OCI-LY3 (cell line): ENCODE data around the gene RORC.
"Not testable (repeated sequence)": the region's sequence is repeated elsewhere in the genome, so short reads cannot be mapped to it uniquely, and the experiment has no call there.

Source experiments
- H2AFZ ChIP-seq: fragments of 200-600, 300-600 bp; shearing (Covaris generic); 2 replicates; pipeline ENCODE4 v1.6.0; 2014; ENCODE audit warnings: antibody characterized with exemption, low read depth, low read length
- H3K27ac ChIP-seq: fragments of 200-600, 300-600 bp; sonication (generic); 2 replicates; pipeline ENCODE4 v1.5.1; 2014; ENCODE audit warnings: mild to moderate bottlenecking, low read length, moderate library complexity, mixed read lengths
- H3K27me3 ChIP-seq: fragments of 200-600, 300-600 bp; sonication (generic); 2 replicates; pipeline ENCODE4 v1.6.1; 2014; ENCODE audit warnings: low read depth, low read length, mixed read lengths
- H3K36me3 ChIP-seq: fragments of 200-600, 300-600 bp; sonication (generic); replicated peaks from 2 replicates; pipeline ENCODE3; 2014; ENCODE audit warnings: low read depth, low read length, mixed read lengths
- H3K4me1 ChIP-seq: fragments of 300-600, 200-600 bp; sonication (generic); 2 replicates; pipeline ENCODE4 v1.6.1; 2014; ENCODE audit warnings: low read length, mixed read lengths
- H3K4me2 ChIP-seq: fragments of 200-600, 300-600 bp; sonication (generic); 2 replicates; pipeline ENCODE4 v1.6.1; 2014; ENCODE audit warnings: low read length, mixed read lengths
- H3K4me3 ChIP-seq: fragments of 300-600, 200-600 bp; sonication (generic); 2 replicates; pipeline ENCODE4 v1.5.1; 2014; ENCODE audit warnings: antibody characterized with exemption, mild to moderate bottlenecking, low read length, moderate library complexity
- H3K79me2 ChIP-seq: fragments of 300-600, 200-600 bp; shearing (Covaris generic); 2 replicates; pipeline ENCODE4 v1.6.1; 2014; ENCODE audit warnings: mild to moderate bottlenecking, low read length, mixed read lengths
- H3K9ac ChIP-seq: fragments of 300-600, 200-600 bp; shearing (Covaris generic); 2 replicates; pipeline ENCODE4 v1.6.0; 2014; ENCODE audit warnings: mild to moderate bottlenecking, low read length, moderate library complexity
- H3K9me3 ChIP-seq: fragments of 200-600, 300-600 bp; shearing (Covaris generic); 2 replicates; pipeline ENCODE4 v1.6.1; 2014; ENCODE audit warnings: low read length, mixed read lengths; ENCODE audit not compliant: insufficient read depth
- H4K20me1 ChIP-seq: fragments of 200-600, 300-600 bp; sonication (generic); 2 replicates; pipeline ENCODE4 v1.6.1; 2016; ENCODE audit warnings: low read length, mixed read lengths; ENCODE audit not compliant: insufficient read depth
- CTCF ChIP-seq: fragments of 200-600, 300-600 bp; sonication (generic); IDR thresholded peaks from 2 replicates; pipeline ENCODE4 v1.5.1; 2014; ENCODE audit warnings: antibody characterized with exemption, low read length, low read depth
- EZH2phosphoT487 ChIP-seq: fragments of 200-600 bp; shearing (Covaris generic); IDR thresholded peaks from 2 replicates; pipeline ENCODE4 v1.6.1; 2018; ENCODE audit warnings: antibody characterized with exemption, mixed run types, low read depth

RORC gene

GRCh38 chr1:151774256-151774922 lies 57.2 kb downstream of the RORC start:
- Histone ChIP-seq H3K36me3 (peaks cover 11% of the 10 kb centered on the region), H3K79me2 (no peaks in the 10 kb centered on the region), H3K4me3 (no peak overlapping the region), H3K27me3 (no peaks in the 10 kb centered on the region), H3K9me3 (no peaks in the 10 kb centered on the region), H3K4me1 (no peaks in the 10 kb centered on the region), H3K27ac (no peak overlapping the region), H4K20me1 (no peaks in the 10 kb centered on the region), H3K4me2 (no peak overlapping the region), H2AFZ (no peak overlapping the region), H3K9ac (no peak overlapping the region)
- TF ChIP-seq CTCF = no peak
- no peak for TF ChIP-seq EZH2phosphoT487

GRCh38 chr1:151773702-151774101 lies 57.9 kb downstream of the RORC start:
- H3K27ac ChIP-seq = no peak overlapping the region
- no peak overlapping the region for H3K4me3 ChIP-seq
- H3K4me1 ChIP-seq = no peaks in the 10 kb centered on the region
- H2AFZ ChIP-seq = no peak overlapping the region
- H3K36me3 ChIP-seq = peaks cover 11% of the 10 kb centered on the region
- TF ChIP-seq CTCF = no peak
- TF ChIP-seq EZH2phosphoT487 = no peak
- no peaks in the 10 kb centered on the region for H3K79me2 ChIP-seq
- no peaks in the 10 kb centered on the region for H4K20me1 ChIP-seq
- no peaks in the 10 kb centered on the region for H3K9me3 ChIP-seq
- H3K27me3 ChIP-seq = no peaks in the 10 kb centered on the region
- no peak overlapping the region for H3K4me2 ChIP-seq
- H3K9ac ChIP-seq = no peak overlapping the region

GRCh38 chr1:151769270-151769669 lies 62.3 kb downstream of the RORC start:
- H3K79me2 ChIP-seq, H3K4me2 ChIP-seq, H4K20me1 ChIP-seq, H2AFZ ChIP-seq, H3K4me1 ChIP-seq, H3K27ac ChIP-seq, H3K4me3 ChIP-seq, H3K9ac ChIP-seq, H3K9me3 ChIP-seq, H3K27me3 ChIP-seq, H3K36me3 ChIP-seq: not testable (repeated sequence)

- H3K4me3 ChIP-seq, H3K36me3 ChIP-seq, H2AFZ ChIP-seq, H3K79me2 ChIP-seq, H4K20me1 ChIP-seq, H3K4me2 ChIP-seq, H3K4me1 ChIP-seq, H3K9ac ChIP-seq, H3K27ac ChIP-seq, H3K9me3 ChIP-seq, H3K27me3 ChIP-seq: not testable (repeated sequence)
These were observed 63.1 kb downstream of the RORC start for GRCh38 chr1:151768351-151769066.

GRCh38 chr1:151763990-151764389 lies 67.6 kb downstream of the RORC start:
- Histone ChIP-seq H3K9ac (peak overlapping the region; percentile 75), H3K4me2 (peak overlapping the region; percentile 96), H3K4me1 (peaks cover 13% of the 10 kb centered on the region), H3K27ac (peak overlapping the region; percentile 59), H2AFZ (peak overlapping the region; percentile 92), H3K79me2 (peaks cover 15% of the 10 kb centered on the region), H3K4me3 (peak overlapping the region; percentile 82), H3K27me3 (no peaks in the 10 kb centered on the region), H3K36me3 (peaks cover 22% of the 10 kb centered on the region), H4K20me1 (no peaks in the 10 kb centered on the region), H3K9me3 (no peaks in the 10 kb centered on the region)
- no peak for TF ChIP-seq EZH2phosphoT487
- no peak for TF ChIP-seq CTCF
